OCI-LY1 (cell line): ENCODE measurements around the gene TUBD1.
A peak's percentile ranks its signal among the peaks of the same experiment; 100 is the strongest.
"Not testable (repeated sequence)": the region's sequence is repeated elsewhere in the genome, so short reads cannot be mapped to it uniquely, and the experiment has no call there.

ENCODE experiments used
- H2AFZ ChIP-seq: fragments of 200-600 bp; sonication (generic), shearing (Covaris generic); 2 replicates; pipeline ENCODE4 v1.6.0; 2014; ENCODE audit warnings: antibody characterized with exemption, mild to moderate bottlenecking, low read length
- H3F3A ChIP-seq: fragments of 200-600 bp; sonication (generic), shearing (Covaris generic); 2 replicates; pipeline ENCODE4 v1.6.0; 2014; ENCODE audit warnings: mild to moderate bottlenecking, antibody characterized with exemption, low read length, moderate library complexity; ENCODE audit not compliant: insufficient read depth
- H3K27ac ChIP-seq: fragments of 200-600 bp; sonication (generic); 2 replicates; pipeline ENCODE4 v1.5.1; 2014; ENCODE audit warnings: low read length, mixed run types, mild to moderate bottlenecking, low read depth; ENCODE audit not compliant: poor library complexity, severe bottlenecking
- H3K27me3 ChIP-seq: fragments of 200-600 bp; sonication (generic); 2 replicates; pipeline ENCODE4 v1.6.0; 2014; ENCODE audit warnings: antibody characterized with exemption, mild to moderate bottlenecking, low read length, moderate library complexity; ENCODE audit not compliant: insufficient read depth
- H3K36me3 ChIP-seq: fragments of 200-600 bp; sonication (generic); 2 replicates; pipeline ENCODE4 v1.6.1; 2014; ENCODE audit warnings: mild to moderate bottlenecking, antibody characterized with exemption, low read length, moderate library complexity, mixed read lengths; ENCODE audit not compliant: insufficient read depth
- H3K4me1 ChIP-seq: fragments of 200-600 bp; sonication (generic); 2 replicates; pipeline ENCODE4 v1.5.1; 2014; ENCODE audit warnings: mild to moderate bottlenecking, low read length, moderate library complexity; ENCODE audit not compliant: insufficient read depth, severe bottlenecking
- H3K4me2 ChIP-seq: fragments of 200-600 bp; sonication (generic), shearing (Covaris generic); 2 replicates; pipeline ENCODE4 v1.6.1; 2014; ENCODE audit warnings: low read length
- H3K4me3 ChIP-seq: fragments of 200-600 bp; sonication (generic); 2 replicates; pipeline ENCODE4 v1.5.1; 2014; ENCODE audit warnings: low read length, low read depth, mild to moderate bottlenecking, mixed read lengths; ENCODE audit not compliant: poor library complexity, severe bottlenecking
- H3K79me2 ChIP-seq: fragments of 200-600 bp; shearing (Covaris generic); 2 replicates; pipeline ENCODE4 v1.6.1; 2016; ENCODE audit warnings: mixed run types, low read length, mixed read lengths; ENCODE audit not compliant: insufficient read depth
- H3K9ac ChIP-seq: fragments of 200-600 bp; sonication (generic), shearing (Covaris generic); 2 replicates; pipeline ENCODE4 v1.6.1; 2014; ENCODE audit warnings: mild to moderate bottlenecking, low read length, mixed read lengths
- H3K9me2 ChIP-seq: fragments of 200-600 bp; sonication (generic), shearing (Covaris generic); 2 replicates; pipeline ENCODE4 v1.6.1; 2014; ENCODE audit warnings: low read depth, mild to moderate bottlenecking, low read length, mixed read lengths
- H3K9me3 ChIP-seq: fragments of 200-600 bp; shearing (Covaris generic); 2 replicates; pipeline ENCODE4 v1.6.1; 2014; ENCODE audit warnings: low read length, mixed read lengths
- H4K20me1 ChIP-seq: fragments of 200-600 bp; sonication (generic), shearing (Covaris generic); 2 replicates; pipeline ENCODE4 v1.6.0; 2016; ENCODE audit warnings: mild to moderate bottlenecking, low read length; ENCODE audit not compliant: insufficient read depth
- EZH2 ChIP-seq: fragments of 200-600 bp; sonication (generic), shearing (Covaris generic); IDR thresholded peaks from 2 replicates; pipeline ENCODE4 v1.8.0; 2017; ENCODE audit warnings: borderline replicate concordance, mixed run types, mild to moderate bottlenecking, antibody characterized with exemption, low read length, moderate library complexity, mixed read lengths
- TF ChIP-seq, protein P1 (sequence below): fragments of 200-600 bp; sonication (generic), shearing (Covaris generic); IDR thresholded peaks from 2 replicates; pipeline ENCODE4 v1.5.1; 2017; ENCODE audit warnings: mild to moderate bottlenecking, antibody characterized with exemption, low read length, moderate library complexity, mixed read lengths

The TUBD1 gene

GRCh38 chr17:59930121-59930520, 37.4 kb upstream of the TUBD1 start:
- not testable (repeated sequence) for H3K4me2 ChIP-seq, H3K4me3 ChIP-seq, H3K27me3 ChIP-seq, H3K79me2 ChIP-seq, H3K9me3 ChIP-seq, H3K4me1 ChIP-seq, H2AFZ ChIP-seq, H4K20me1 ChIP-seq, H3K9me2 ChIP-seq, H3K9ac ChIP-seq, H3K27ac ChIP-seq, H3F3A ChIP-seq
- peaks cover 92% of the 10 kb centered on the region for H3K36me3 ChIP-seq

- H3F3A ChIP-seq, H3K9me3 ChIP-seq, H3K79me2 ChIP-seq, H3K9me2 ChIP-seq, H3K9ac ChIP-seq, H3K27ac ChIP-seq, H3K4me1 ChIP-seq, H3K27me3 ChIP-seq, H3K4me2 ChIP-seq, H3K4me3 ChIP-seq, H2AFZ ChIP-seq, H4K20me1 ChIP-seq: not testable (repeated sequence)
- peaks cover 72% of the 10 kb centered on the region for H3K36me3 ChIP-seq
These were observed 27.9 kb upstream of the TUBD1 start for GRCh38 chr17:59920637-59921036.

DNA sequence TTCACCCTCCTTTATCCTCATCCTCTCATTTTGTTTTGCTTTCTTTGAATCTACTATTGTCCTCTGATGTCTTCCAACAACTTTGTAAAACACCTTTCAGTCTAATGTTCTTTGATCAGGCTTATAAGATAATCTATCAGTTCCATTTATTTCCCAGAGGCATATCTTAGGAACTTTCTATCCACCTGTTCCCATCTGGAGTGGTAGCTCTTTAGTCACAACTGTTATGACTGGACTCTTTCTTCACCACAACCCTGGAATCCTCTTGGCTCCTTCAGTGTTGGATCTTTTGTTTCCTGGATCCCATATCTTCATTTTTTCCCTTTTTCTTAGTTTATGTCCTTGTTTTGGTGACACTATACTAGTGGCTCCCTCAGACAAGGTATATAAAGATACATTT, 23.7 kb upstream of the TUBD1 start:
- H3K9me3 ChIP-seq: no peaks in the 10 kb centered on the region
- H3K9me2 ChIP-seq: no peaks in the 10 kb centered on the region
- no peaks in the 10 kb centered on the region for H3K27me3 ChIP-seq
- H3K79me2 ChIP-seq: no peaks in the 10 kb centered on the region
- H3F3A ChIP-seq: no peaks in the 10 kb centered on the region; the same call in 1 of the 2 replicates
- no peak overlapping the region for H3K4me3 ChIP-seq
- H3K4me2 ChIP-seq: no peak overlapping the region
- no peak overlapping the region for H2AFZ ChIP-seq
- H3K36me3 ChIP-seq: peaks cover 79% of the 10 kb centered on the region
- H3K9ac ChIP-seq: no peak overlapping the region
- H3K4me1 ChIP-seq: no peaks in the 10 kb centered on the region
- H3K27ac ChIP-seq: no peak overlapping the region
- no peaks in the 10 kb centered on the region for H4K20me1 ChIP-seq
- TF ChIP-seq, protein P1, sequence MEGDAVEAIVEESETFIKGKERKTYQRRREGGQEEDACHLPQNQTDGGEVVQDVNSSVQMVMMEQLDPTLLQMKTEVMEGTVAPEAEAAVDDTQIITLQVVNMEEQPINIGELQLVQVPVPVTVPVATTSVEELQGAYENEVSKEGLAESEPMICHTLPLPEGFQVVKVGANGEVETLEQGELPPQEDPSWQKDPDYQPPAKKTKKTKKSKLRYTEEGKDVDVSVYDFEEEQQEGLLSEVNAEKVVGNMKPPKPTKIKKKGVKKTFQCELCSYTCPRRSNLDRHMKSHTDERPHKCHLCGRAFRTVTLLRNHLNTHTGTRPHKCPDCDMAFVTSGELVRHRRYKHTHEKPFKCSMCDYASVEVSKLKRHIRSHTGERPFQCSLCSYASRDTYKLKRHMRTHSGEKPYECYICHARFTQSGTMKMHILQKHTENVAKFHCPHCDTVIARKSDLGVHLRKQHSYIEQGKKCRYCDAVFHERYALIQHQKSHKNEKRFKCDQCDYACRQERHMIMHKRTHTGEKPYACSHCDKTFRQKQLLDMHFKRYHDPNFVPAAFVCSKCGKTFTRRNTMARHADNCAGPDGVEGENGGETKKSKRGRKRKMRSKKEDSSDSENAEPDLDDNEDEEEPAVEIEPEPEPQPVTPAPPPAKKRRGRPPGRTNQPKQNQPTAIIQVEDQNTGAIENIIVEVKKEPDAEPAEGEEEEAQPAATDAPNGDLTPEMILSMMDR: no peak
- TF ChIP-seq EZH2: no peak

GRCh38 chr17:59914274-59914854, 21.6 kb upstream of the TUBD1 start:
- peaks cover 69% of the 10 kb centered on the region for H3K36me3 ChIP-seq
- H3K9me2 ChIP-seq: no peaks in the 10 kb centered on the region
- H2AFZ ChIP-seq: no peak overlapping the region

More at GRCh38 chr17:59914274-59914854, 21.6 kb upstream of the TUBD1 start:
- no peak overlapping the region for H3K4me3 ChIP-seq
- H3K9me3 ChIP-seq: no peaks in the 10 kb centered on the region
- no peaks in the 10 kb centered on the region for H3K27me3 ChIP-seq
- H3K9ac ChIP-seq: no peak overlapping the region
- no peaks in the 10 kb centered on the region for H3K79me2 ChIP-seq
- no peak overlapping the region for H3K4me2 ChIP-seq
- no peak overlapping the region for H3K27ac ChIP-seq
- H4K20me1 ChIP-seq: no peaks in the 10 kb centered on the region
- no peaks in the 10 kb centered on the region; the same call in 1 of the 2 replicates for H3F3A ChIP-seq
- no peaks in the 10 kb centered on the region for H3K4me1 ChIP-seq
- no peak for TF ChIP-seq EZH2
- TF ChIP-seq, protein P1: peak; percentile 55
